K562 (cell line): ENCODE measurements around the gene GNG7. TPM values are rescaled to one million over a fixed set of nuclear protein-coding genes. Genes with fewer than 3 reads are reported as not detected.

ENCODE experiments used
- ASH1L ChIP-seq: fragments of 450-650 bp; IDR thresholded peaks from 2 replicates; pipeline ENCODE4 v1.6.1; 2018; ENCODE audit warnings: borderline replicate concordance, mild to moderate bottlenecking, low read depth; ENCODE audit not compliant: partially characterized antibody
- EHMT2 ChIP-seq: fragments of 450-650 bp; IDR thresholded peaks from 2 replicates; pipeline ENCODE4 v1.6.1; 2018; ENCODE audit warnings: antibody characterized with exemption
- EWSR1 ChIP-seq: fragments of 450-650 bp; IDR thresholded peaks from 2 replicates; pipeline ENCODE4 v1.6.1; 2018; ENCODE audit warnings: borderline replicate concordance, mild to moderate bottlenecking, low read depth, moderate library complexity; ENCODE audit not compliant: partially characterized antibody
- LEF1 ChIP-seq: fragments of 450-650 bp; IDR thresholded peaks from 2 replicates; pipeline ENCODE4 v1.6.1; 2016; ENCODE audit warnings: mild to moderate bottlenecking
- NBN ChIP-seq: fragments of 450-650 bp; IDR thresholded peaks from 2 replicates; pipeline ENCODE4 v1.6.1; 2016; ENCODE audit warnings: low read depth, mild to moderate bottlenecking
- NCOA1 ChIP-seq: fragments of 450-650 bp; IDR thresholded peaks from 2 replicates; pipeline ENCODE4 v1.6.1; 2016; ENCODE audit warnings: low read depth
- RAD21 ChIP-seq, 2 experiments: fragments of 250-450 bp in 1 of 2; fragments of 450-650 bp in 1 of 2; sonication (Bioruptor Pico) in 1 of 2; formaldehyde crosslinking in 1 of 2; IDR thresholded peaks in 1 of 2; conservative IDR thresholded peaks in 1 of 2; 2 replicates each; pipeline versions ENCODE4 v1.4.0 to v1.8.0; 2020 to 2022; ENCODE audit warnings: mild to moderate bottlenecking in 2 of 2, moderate library complexity in 1 of 2
- TAF9B ChIP-seq: fragments of 450-650 bp; IDR thresholded peaks from 2 replicates; pipeline ENCODE4 v1.6.1; 2018; ENCODE audit warnings: mild to moderate bottlenecking; ENCODE audit not compliant: partially characterized antibody
- VEZF1 ChIP-seq: fragments of 200-800 bp; sonication (Bioruptor generic); IDR thresholded peaks from 2 replicates; pipeline ENCODE4 v1.6.1; 2017; ENCODE audit warnings: missing genetic modification characterization, missing compliant biosample characterization
- polyA plus RNA-seq, 8 experiments: library from polyadenylated mRNA; depleted of rRNA in 4 of 8; stranded (reverse) in 5 of 8; unstranded in 3 of 8; fragments of >200 nt; fragmentation: Nextera tagmentation in 2 of 8; fragmentation: Illumina TruSeq in 1 of 8; extraction: Ambion mirVana in 2 of 8; extraction: Trizol in 1 of 8; gene quantifications; 2 replicates each; pipeline versions ENCODE4 v1.2.1 to v1.2.3, GENCODE V29; 2011 to 2014; ENCODE audit warnings: inconsistent platforms in 1 of 8, missing spikeins in 1 of 8
- total RNA-seq, 7 experiments: library from RNA; depleted of rRNA in 6 of 7; stranded (reverse); fragments of >200 nt in 6 of 7; fragmentation: Illumina TruSeq in 2 of 7; extraction: Trizol in 2 of 7; gene quantifications; 2 replicates each; pipeline versions ENCODE4 v1.2.1 to v1.2.3, GENCODE V29; 2011 to 2021; ENCODE audit warnings: low replicate concordance in 1 of 7
- TF ChIP-seq, protein P1 (sequence below): fragments of 450-650 bp; IDR thresholded peaks from 2 replicates; pipeline ENCODE4 v1.6.1; 2014; ENCODE audit warnings: low read depth, mild to moderate bottlenecking, moderate library complexity, borderline replicate concordance
- TF ChIP-seq, protein P2 (sequence below), 2 experiments: fragments of 450-650 bp; IDR thresholded peaks; 2 replicates each; pipeline ENCODE4 v1.6.1; 2016; ENCODE audit warnings: mild to moderate bottlenecking in 2 of 2, borderline replicate concordance in 1 of 2, low read depth in 1 of 2, moderate library complexity in 1 of 2
- TF ChIP-seq, protein P3 (sequence below): fragments of 450-650 bp; formaldehyde crosslinking; IDR thresholded peaks from 2 replicates; pipeline ENCODE4 v1.4.0; 2022; ENCODE audit warnings: mild to moderate bottlenecking, moderate library complexity

GNG7 gene
- total and polyA plus RNA-seq, 9 of the 15 experiments (the other 6 are each of a cell fraction or from before 2014, with no cell fraction given) = 0.01 to 0.20 (median 0.06) TPM; not detected in 1

- TF ChIP-seq VEZF1 (CRISPR knock-in tag) = peak; percentile 33; the same call in 1 of the 2 replicates
- TF ChIP-seq, protein P1, sequence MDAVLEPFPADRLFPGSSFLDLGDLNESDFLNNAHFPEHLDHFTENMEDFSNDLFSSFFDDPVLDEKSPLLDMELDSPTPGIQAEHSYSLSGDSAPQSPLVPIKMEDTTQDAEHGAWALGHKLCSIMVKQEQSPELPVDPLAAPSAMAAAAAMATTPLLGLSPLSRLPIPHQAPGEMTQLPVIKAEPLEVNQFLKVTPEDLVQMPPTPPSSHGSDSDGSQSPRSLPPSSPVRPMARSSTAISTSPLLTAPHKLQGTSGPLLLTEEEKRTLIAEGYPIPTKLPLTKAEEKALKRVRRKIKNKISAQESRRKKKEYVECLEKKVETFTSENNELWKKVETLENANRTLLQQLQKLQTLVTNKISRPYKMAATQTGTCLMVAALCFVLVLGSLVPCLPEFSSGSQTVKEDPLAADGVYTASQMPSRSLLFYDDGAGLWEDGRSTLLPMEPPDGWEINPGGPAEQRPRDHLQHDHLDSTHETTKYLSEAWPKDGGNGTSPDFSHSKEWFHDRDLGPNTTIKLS = peak; percentile 39; the same call in 1 of the 2 replicates
- no peak for TF ChIP-seq ASH1L
- TF ChIP-seq NCOA1 = peak; percentile 70; the same call in 1 of the 2 replicates
- peak; percentile 78 for TF ChIP-seq NBN
- TF ChIP-seq TAF9B = peak; percentile 44
- TF ChIP-seq LEF1 = peak; percentile 78; the same call in 1 of the 2 replicates
- no peak for TF ChIP-seq EWSR1
- TF ChIP-seq, protein P2, sequence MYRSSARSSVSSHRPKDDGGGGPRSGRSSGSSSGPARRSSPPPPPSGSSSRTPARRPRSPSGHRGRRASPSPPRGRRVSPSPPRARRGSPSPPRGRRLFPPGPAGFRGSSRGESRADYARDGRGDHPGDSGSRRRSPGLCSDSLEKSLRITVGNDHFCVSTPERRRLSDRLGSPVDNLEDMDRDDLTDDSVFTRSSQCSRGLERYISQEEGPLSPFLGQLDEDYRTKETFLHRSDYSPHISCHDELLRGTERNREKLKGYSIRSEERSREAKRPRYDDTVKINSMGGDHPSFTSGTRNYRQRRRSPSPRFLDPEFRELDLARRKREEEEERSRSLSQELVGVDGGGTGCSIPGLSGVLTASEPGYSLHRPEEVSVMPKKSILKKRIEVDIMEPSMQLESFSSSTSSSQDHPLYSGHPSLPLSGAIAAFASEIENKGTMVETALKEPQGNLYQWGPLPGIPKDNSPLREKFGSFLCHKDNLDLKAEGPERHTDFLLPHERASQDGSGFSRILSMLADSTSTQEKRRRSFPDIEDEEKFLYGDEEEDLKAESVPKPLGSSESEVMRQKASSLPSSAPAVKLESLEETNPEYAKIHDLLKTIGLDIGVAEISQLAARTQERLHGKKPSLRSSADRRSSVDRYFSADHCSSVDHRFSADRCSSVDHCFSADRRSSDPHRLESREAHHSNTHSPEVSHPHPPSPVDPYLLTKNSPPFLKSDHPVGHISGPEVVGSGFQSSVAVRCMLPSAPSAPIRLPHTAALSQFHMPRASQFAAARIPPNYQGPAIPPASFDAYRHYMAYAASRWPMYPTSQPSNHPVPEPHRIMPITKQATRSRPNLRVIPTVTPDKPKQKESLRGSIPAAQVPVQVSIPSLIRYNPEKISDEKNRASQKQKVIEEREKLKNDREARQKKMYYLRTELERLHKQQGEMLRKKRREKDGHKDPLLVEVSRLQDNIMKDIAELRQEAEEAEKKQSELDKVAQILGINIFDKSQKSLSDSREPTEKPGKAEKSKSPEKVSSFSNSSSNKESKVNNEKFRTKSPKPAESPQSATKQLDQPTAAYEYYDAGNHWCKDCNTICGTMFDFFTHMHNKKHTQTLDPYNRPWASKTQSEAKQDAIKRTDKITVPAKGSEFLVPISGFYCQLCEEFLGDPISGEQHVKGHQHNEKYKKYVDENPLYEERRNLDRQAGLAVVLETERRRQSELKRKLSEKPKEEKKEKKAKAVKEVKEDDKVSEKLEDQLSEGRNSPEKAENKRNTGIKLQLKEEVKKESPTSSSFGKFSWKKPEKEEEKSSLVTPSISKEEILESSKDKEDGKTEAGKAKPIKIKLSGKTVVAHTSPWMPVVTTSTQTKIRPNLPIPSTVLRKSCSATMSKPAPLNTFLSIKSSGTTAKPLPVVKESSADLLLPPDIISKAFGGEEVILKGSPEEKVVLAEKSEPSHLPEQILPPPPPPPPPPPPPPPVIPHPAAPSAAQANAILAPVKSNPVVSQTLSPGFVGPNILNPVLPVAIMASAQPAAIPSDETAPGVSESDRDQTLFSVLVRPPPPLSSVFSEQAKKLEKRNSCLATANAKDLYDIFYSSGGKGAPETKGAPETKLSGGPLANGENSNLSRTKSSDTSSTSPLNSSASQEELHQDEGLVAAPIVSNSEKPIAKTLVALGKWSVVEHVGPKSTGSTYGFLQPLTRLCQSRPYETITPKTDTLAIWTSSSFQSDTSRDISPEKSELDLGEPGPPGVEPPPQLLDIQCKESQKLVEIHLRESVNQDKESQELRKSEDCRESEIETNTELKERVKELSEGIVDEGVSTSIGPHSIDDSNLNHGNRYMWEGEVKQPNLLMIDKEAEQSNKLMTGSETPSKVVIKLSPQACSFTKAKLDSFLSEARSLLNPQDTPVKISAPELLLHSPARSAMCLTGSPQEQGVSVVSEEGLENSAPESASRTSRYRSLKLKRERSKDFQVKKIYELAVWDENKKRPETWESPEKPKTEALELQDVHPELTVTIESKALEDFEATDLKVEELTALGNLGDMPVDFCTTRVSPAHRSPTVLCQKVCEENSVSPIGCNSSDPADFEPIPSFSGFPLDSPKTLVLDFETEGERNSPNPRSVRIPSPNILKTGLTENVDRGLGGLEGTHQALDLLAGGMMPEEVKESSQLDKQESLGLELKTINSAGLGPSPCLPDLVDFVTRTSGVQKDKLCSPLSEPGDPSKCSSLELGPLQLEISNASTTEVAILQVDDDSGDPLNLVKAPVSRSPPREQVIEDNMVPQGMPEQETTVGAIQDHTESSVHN (IDR thresholded peaks at IDR 0.05; ENCODE audit: borderline replicate concordance in 1 of 2, low read depth in 1 of 2) = peak; percentile 10 to 96; a peak in 2 of 4 replicates
- no peak for TF ChIP-seq EHMT2
- peak in 1 of 2 experiments; percentile 24; a peak in 1 of 4 replicates for TF ChIP-seq RAD21 (CRISPR knock-in tag; conservative IDR thresholded peaks at IDR 0.05 in 1 of 2, IDR thresholded peaks at IDR 0.05 in 1 of 2)
- TF ChIP-seq, protein P3, sequence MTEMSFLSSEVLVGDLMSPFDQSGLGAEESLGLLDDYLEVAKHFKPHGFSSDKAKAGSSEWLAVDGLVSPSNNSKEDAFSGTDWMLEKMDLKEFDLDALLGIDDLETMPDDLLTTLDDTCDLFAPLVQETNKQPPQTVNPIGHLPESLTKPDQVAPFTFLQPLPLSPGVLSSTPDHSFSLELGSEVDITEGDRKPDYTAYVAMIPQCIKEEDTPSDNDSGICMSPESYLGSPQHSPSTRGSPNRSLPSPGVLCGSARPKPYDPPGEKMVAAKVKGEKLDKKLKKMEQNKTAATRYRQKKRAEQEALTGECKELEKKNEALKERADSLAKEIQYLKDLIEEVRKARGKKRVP = peak; percentile 94
These were observed 173.0 kb downstream of the GNG7 start (continued) for GRCh38 chr19:2529473-2529918.
